ENCODE data around the gene SCN10A. TPM values are rescaled to one million over a fixed set of nuclear protein-coding genes. Genes with fewer than 3 reads are reported as not detected.

SCN10A gene
- polyA plus RNA-seq, 1 of the 3 experiments (the other 2 are of a cell fraction): not detected

GRCh38 chr3:38758557-38758956, 57.5 kb downstream of the SCN10A start:
- Histone ChIP-seq H3K9me2 (no peaks in the 10 kb centered on the region), H3K27ac (ENCODE audit: low read depth in 2 of 2, low read length in 1 of 2) (no peak overlapping the region), H2AFZ (ENCODE audit: low read depth) (no peak overlapping the region), H3K27me3 (ENCODE audit: insufficient read depth) (no peaks in the 10 kb centered on the region), H3K4me3 (ENCODE audit: low read depth in 2 of 2, low read length in 1 of 2) (no peak overlapping the region), H3K9me3 (no peaks in the 10 kb centered on the region), H3K79me2 (ENCODE audit: insufficient read depth) (no peaks in the 10 kb centered on the region), H3K4me2 (no peak overlapping the region), H3F3A (replicated peaks; ENCODE audit: insufficient read depth) (no peaks in the 10 kb centered on the region), H3K9ac (no peak overlapping the region), H4K20me1 (ENCODE audit: insufficient read depth) (no peaks in the 10 kb centered on the region), H3K4me1 (ENCODE audit: control insufficient read depth in 1 of 2, insufficient read depth in 2 of 2, low read depth in 1 of 2, low read length in 1 of 2) (no peaks in the 10 kb centered on the region), H3K36me3 (replicated peaks in 1 of 2; ENCODE audit: control insufficient read depth in 1 of 2, insufficient read depth in 2 of 2, low read length in 1 of 2) (no peaks in the 10 kb centered on the region)
- 37% methylated on average over 3 of the region's 3 CpGs for WGBS (ENCODE audit: low lambda C conversion rate)
- no peak for TF ChIP-seq FOSL2 (IDR thresholded peaks at IDR 0.05; ENCODE audit: borderline replicate concordance, low read depth)
- TF ChIP-seq REST (IDR thresholded peaks at IDR 0.05; ENCODE audit: low read depth, low read length): no peak
- TF ChIP-seq CTCF (IDR thresholded peaks at IDR 0.05): no peak
- no peak for TF ChIP-seq RXRA (IDR thresholded peaks at IDR 0.05; ENCODE audit: borderline replicate concordance, low read depth)
- TF ChIP-seq TEAD4 (IDR thresholded peaks at IDR 0.05; ENCODE audit: borderline replicate concordance, insufficient read depth): no peak
- no peak for TF ChIP-seq USF1 (IDR thresholded peaks at IDR 0.05; ENCODE audit: borderline replicate concordance, low read depth)
- TF ChIP-seq MXI1 (IDR thresholded peaks at IDR 0.05; ENCODE audit: low read depth, low read length): no peak
- TF ChIP-seq TCF12 (IDR thresholded peaks at IDR 0.05): no peak
- TF ChIP-seq RAD21 (IDR thresholded peaks at IDR 0.05; ENCODE audit: low read length): no peak
- no peak for TF ChIP-seq SIN3A (IDR thresholded peaks at IDR 0.05; ENCODE audit: borderline replicate concordance, low read depth, low read length)
- no peak for TF ChIP-seq FOXM1 (IDR thresholded peaks at IDR 0.05; ENCODE audit: low read depth)
- CTCF ChIA-PET: interaction anchor here (0.6 to 2.2 kb wide), 3 partner anchors 20 to 238 kb away, joined by 3 to 8 read pairs (median 4); no protein-coding TSS in a partner anchor
- DNase-seq: no peak
- POLR2A ChIA-PET: no interaction called here

GRCh38 chr3:38757721-38758120, 58.3 kb downstream of the SCN10A start:
- H3K4me3 ChIP-seq (ENCODE audit: low read depth in 2 of 2, low read length in 1 of 2): no peak overlapping the region
- H3K4me1 ChIP-seq (ENCODE audit: control insufficient read depth in 1 of 2, insufficient read depth in 2 of 2, low read depth in 1 of 2, low read length in 1 of 2): no peaks in the 10 kb centered on the region
- no peaks in the 10 kb centered on the region for H3K79me2 ChIP-seq (ENCODE audit: insufficient read depth)
- H3K4me2 ChIP-seq: no peak overlapping the region
- no peak overlapping the region for H2AFZ ChIP-seq (ENCODE audit: low read depth)
- no peak overlapping the region for H3K9ac ChIP-seq
- 11% methylated on average over 4 of the region's 4 CpGs for WGBS (ENCODE audit: low lambda C conversion rate)
- no peaks in the 10 kb centered on the region for H3F3A ChIP-seq (replicated peaks; ENCODE audit: insufficient read depth)
- POLR2A ChIA-PET: no interaction called here
- no peaks in the 10 kb centered on the region for H3K27me3 ChIP-seq (ENCODE audit: insufficient read depth)
- H3K36me3 ChIP-seq (replicated peaks in 1 of 2; ENCODE audit: control insufficient read depth in 1 of 2, insufficient read depth in 2 of 2, low read length in 1 of 2): no peaks in the 10 kb centered on the region
- H3K27ac ChIP-seq (ENCODE audit: low read depth in 2 of 2, low read length in 1 of 2): no peak overlapping the region
- CTCF ChIA-PET: interaction anchor here (1.4 to 2.2 kb wide), 2 partner anchors 19 kb away, joined by 5 to 8 read pairs; no protein-coding TSS in a partner anchor
- H3K9me3 ChIP-seq: no peaks in the 10 kb centered on the region
- no peaks in the 10 kb centered on the region for H3K9me2 ChIP-seq
- no peak for DNase-seq
- no peaks in the 10 kb centered on the region for H4K20me1 ChIP-seq (ENCODE audit: insufficient read depth)
- TF ChIP-seq PBX3 (IDR thresholded peaks at IDR 0.05) (no peak), RFX5 (IDR thresholded peaks at IDR 0.05; ENCODE audit: low read length) (no peak), FOXM1 (IDR thresholded peaks at IDR 0.05; ENCODE audit: low read depth) (no peak), CHD2 (IDR thresholded peaks at IDR 0.05; ENCODE audit: low read length, partially characterized antibody) (no peak), USF1 (IDR thresholded peaks at IDR 0.05; ENCODE audit: borderline replicate concordance, low read depth) (no peak), CTCF (IDR thresholded peaks at IDR 0.05) (no peak), JUND (IDR thresholded peaks at IDR 0.05) (no peak)

All from SK-N-SH (cell line).